Hepatic stellate cell (primary cell): ENCODE measurements around the gene TSR1.

Experiments
- DNase-seq: peaks from one replicate; pipeline ENCODE4 v3.0.0; 2011; ENCODE audit warnings: low spot score

TSR1 gene

GRCh38 chr17:2279707-2280106 is 56.5 kb downstream of the TSR1 start:
- DNase-seq, result no peak

DNA sequence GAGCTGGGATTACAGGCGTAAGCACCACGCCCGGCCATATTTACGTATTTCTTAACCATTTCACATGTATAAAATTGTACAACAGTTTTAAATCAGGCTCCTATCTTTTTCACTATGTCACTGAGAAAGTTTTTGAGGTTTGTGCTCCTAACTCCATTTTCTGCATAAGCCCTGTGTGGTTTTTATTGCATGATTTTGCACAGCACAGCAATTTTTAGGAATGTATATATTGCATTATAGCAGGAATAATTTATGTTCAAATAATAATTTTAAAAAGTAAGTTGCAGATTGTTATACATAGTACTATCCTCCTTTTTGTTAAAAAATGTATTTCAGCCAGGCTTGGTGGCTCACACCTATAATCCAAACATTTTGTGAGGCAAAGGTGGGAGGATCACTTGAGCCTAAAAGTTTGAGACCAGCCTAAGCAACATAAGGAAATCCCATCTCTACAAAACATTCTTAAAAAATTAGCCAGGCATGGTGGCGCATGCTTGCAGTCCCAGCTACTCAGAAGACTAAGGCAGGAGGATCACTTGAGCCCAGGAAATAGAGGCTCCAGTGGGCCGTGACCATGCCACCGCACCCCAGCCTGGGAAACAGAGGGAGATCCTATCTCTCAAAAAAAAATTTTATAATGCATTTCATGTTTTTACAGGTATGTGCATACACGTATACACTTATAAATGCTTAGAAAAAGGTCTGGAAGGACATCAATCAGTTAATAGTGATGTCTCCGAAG is 58.7 kb downstream of the TSR1 start:
- DNase-seq, result no peak

GRCh38 chr17:2275722-2276121 is 60.5 kb downstream of the TSR1 start:
- no peak for DNase-seq

- no peak for DNase-seq
Observed at GRCh38 chr17:2274414-2274813, 61.8 kb downstream of the TSR1 start.
